ENCODE data around the gene DNAH2.

Gene DNAH2

DNA sequence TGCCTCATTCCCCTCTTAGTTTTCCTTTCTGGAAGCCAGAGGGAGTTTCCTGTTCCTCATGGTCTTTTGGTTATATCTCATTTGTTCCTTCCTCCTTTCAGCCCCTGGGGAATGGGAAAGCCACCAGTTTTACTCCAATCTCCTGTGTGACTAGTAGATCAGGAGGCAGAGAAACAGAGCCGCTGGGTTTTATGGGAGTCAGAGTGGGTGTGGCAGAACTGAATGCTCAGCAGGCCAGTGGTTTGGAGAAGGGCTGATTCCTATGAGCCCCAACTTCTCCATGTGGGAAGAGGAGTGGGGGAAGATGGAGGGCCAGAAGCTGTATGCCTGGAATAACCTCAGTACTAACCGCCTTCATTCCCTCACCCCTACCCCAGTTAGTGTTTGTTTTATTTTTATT, 4.1 kb downstream of the DNAH2 start:
- Histone ChIP-seq H4K20me1 (ENCODE audit: insufficient read depth, low read length) (no peaks in the 10 kb centered on the region), H3K4me3 (ENCODE audit: low read depth, low read length, poor library complexity, severe bottlenecking) (no peak overlapping the region), H3K9me2 (ENCODE audit: low read depth, low read length) (no peaks in the 10 kb centered on the region), H3K9me3 (ENCODE audit: low read length) (no peaks in the 10 kb centered on the region), H3K27me3 (ENCODE audit: insufficient read depth, low read length) (peaks cover 5% of the 10 kb centered on the region; the same call in 1 of the 2 replicates), H3F3A (ENCODE audit: insufficient read depth, low read length) (no peaks in the 10 kb centered on the region), H3K79me2 (ENCODE audit: insufficient read depth, low read length) (no peaks in the 10 kb centered on the region), H3K9ac (ENCODE audit: low read length) (no peak overlapping the region), H3K4me2 (ENCODE audit: low read length) (no peak overlapping the region), H3K27ac (ENCODE audit: low read depth, low read length, poor library complexity, severe bottlenecking) (no peak overlapping the region), H2AFZ (ENCODE audit: low read length) (no peak overlapping the region), H3K36me3 (ENCODE audit: insufficient read depth, low read length) (no peaks in the 10 kb centered on the region), H3K4me1 (ENCODE audit: insufficient read depth, low read length, severe bottlenecking) (peaks cover 13% of the 10 kb centered on the region)
- no peak for TF ChIP-seq EZH2 (IDR thresholded peaks at IDR 0.05; ENCODE audit: borderline replicate concordance, low read length)
- TF ChIP-seq, protein P1, sequence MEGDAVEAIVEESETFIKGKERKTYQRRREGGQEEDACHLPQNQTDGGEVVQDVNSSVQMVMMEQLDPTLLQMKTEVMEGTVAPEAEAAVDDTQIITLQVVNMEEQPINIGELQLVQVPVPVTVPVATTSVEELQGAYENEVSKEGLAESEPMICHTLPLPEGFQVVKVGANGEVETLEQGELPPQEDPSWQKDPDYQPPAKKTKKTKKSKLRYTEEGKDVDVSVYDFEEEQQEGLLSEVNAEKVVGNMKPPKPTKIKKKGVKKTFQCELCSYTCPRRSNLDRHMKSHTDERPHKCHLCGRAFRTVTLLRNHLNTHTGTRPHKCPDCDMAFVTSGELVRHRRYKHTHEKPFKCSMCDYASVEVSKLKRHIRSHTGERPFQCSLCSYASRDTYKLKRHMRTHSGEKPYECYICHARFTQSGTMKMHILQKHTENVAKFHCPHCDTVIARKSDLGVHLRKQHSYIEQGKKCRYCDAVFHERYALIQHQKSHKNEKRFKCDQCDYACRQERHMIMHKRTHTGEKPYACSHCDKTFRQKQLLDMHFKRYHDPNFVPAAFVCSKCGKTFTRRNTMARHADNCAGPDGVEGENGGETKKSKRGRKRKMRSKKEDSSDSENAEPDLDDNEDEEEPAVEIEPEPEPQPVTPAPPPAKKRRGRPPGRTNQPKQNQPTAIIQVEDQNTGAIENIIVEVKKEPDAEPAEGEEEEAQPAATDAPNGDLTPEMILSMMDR (IDR thresholded peaks at IDR 0.05; ENCODE audit: low read length) = no peak

DNA sequence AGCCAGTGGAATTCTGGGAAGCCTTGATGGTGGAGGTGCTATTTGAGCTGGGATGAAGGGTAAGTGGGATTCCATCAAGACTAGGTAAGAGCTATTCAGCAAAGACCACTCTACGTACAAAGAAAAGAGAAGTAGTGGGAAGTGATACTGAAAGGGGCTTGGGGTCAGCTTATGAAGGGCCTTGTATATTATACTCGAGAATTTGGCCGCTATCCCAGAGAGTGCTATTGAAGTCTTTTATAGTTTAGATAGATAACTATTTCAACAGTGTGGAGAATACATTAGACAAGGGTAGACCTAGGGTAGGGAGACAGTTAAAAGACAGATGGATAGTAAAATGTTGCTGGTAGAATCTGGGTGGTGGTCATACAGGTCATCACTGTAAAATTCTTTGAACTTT, 10.3 kb downstream of the DNAH2 start:
- H3K27me3 ChIP-seq (ENCODE audit: insufficient read depth, low read length) = no peaks in the 10 kb centered on the region; the same call in 1 of the 2 replicates
- H3K27ac ChIP-seq (ENCODE audit: low read depth, low read length, poor library complexity, severe bottlenecking) = no peak overlapping the region
- no peaks in the 10 kb centered on the region for H3K36me3 ChIP-seq (ENCODE audit: insufficient read depth, low read length)
- H3K9me2 ChIP-seq (ENCODE audit: low read depth, low read length) = no peaks in the 10 kb centered on the region
- no peaks in the 10 kb centered on the region for H3K79me2 ChIP-seq (ENCODE audit: insufficient read depth, low read length)
- no peak overlapping the region for H3K9ac ChIP-seq (ENCODE audit: low read length)
- peaks cover 7% of the 10 kb centered on the region for H3K4me1 ChIP-seq (ENCODE audit: insufficient read depth, low read length, severe bottlenecking)
- H4K20me1 ChIP-seq (ENCODE audit: insufficient read depth, low read length) = no peaks in the 10 kb centered on the region
- H2AFZ ChIP-seq (ENCODE audit: low read length) = no peak overlapping the region
- no peak for TF ChIP-seq EZH2 (IDR thresholded peaks at IDR 0.05; ENCODE audit: borderline replicate concordance, low read length)
- TF ChIP-seq, protein P1 (IDR thresholded peaks at IDR 0.05; ENCODE audit: low read length) = no peak
- H3K4me3 ChIP-seq (ENCODE audit: low read depth, low read length, poor library complexity, severe bottlenecking) = no peak overlapping the region
- H3F3A ChIP-seq (ENCODE audit: insufficient read depth, low read length) = no peaks in the 10 kb centered on the region
- no peaks in the 10 kb centered on the region for H3K9me3 ChIP-seq (ENCODE audit: low read length)
- H3K4me2 ChIP-seq (ENCODE audit: low read length) = no peak overlapping the region

DNA sequence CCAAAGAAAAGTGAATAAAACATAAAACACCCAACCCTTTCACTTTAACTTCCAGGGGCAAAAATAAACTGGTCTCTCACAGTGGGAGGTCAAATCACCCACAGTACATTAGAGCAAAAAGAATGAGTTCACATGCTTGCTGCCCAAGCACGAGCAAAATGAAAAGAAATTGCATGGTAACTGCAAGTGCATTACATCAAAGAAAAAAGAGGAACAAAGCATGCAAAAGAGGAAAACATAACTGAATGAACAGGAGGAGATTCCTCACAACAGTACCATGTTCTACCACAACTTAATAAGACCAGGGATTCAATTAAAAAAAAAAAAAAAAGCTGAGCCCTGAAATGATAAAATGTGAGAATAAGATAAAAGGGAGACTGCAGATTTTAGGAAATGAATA, 12.3 kb downstream of the DNAH2 start:
- no peak overlapping the region for H3K4me3 ChIP-seq (ENCODE audit: low read depth, low read length, poor library complexity, severe bottlenecking)
- H3K4me2 ChIP-seq (ENCODE audit: low read length) = no peak overlapping the region
- H3K79me2 ChIP-seq (ENCODE audit: insufficient read depth, low read length) = no peaks in the 10 kb centered on the region
- H3K4me1 ChIP-seq (ENCODE audit: insufficient read depth, low read length, severe bottlenecking) = peaks cover 7% of the 10 kb centered on the region
- TF ChIP-seq, protein P1 (IDR thresholded peaks at IDR 0.05; ENCODE audit: low read length) = no peak
- no peak for TF ChIP-seq EZH2 (IDR thresholded peaks at IDR 0.05; ENCODE audit: borderline replicate concordance, low read length)
- H3K27ac ChIP-seq (ENCODE audit: low read depth, low read length, poor library complexity, severe bottlenecking) = no peak overlapping the region
- H2AFZ ChIP-seq (ENCODE audit: low read length) = no peak overlapping the region
- no peaks in the 10 kb centered on the region for H3K9me2 ChIP-seq (ENCODE audit: low read depth, low read length)
- H3K36me3 ChIP-seq (ENCODE audit: insufficient read depth, low read length) = no peaks in the 10 kb centered on the region
- no peaks in the 10 kb centered on the region for H3F3A ChIP-seq (ENCODE audit: insufficient read depth, low read length)
- H3K9me3 ChIP-seq (ENCODE audit: low read length) = no peaks in the 10 kb centered on the region
- H3K9ac ChIP-seq (ENCODE audit: low read length) = no peak overlapping the region
- no peaks in the 10 kb centered on the region; the same call in 1 of the 2 replicates for H3K27me3 ChIP-seq (ENCODE audit: insufficient read depth, low read length)
- H4K20me1 ChIP-seq (ENCODE audit: insufficient read depth, low read length) = no peaks in the 10 kb centered on the region
